GM19240 (cell line): ENCODE measurements around the gene PTPN12.

Experiments
- DNase-seq: peaks from one replicate; pipeline ENCODE4 v3.0.0; 2011; ENCODE audit warnings: low spot score; ENCODE audit not compliant: insufficient read length

The PTPN12 gene

DNA sequence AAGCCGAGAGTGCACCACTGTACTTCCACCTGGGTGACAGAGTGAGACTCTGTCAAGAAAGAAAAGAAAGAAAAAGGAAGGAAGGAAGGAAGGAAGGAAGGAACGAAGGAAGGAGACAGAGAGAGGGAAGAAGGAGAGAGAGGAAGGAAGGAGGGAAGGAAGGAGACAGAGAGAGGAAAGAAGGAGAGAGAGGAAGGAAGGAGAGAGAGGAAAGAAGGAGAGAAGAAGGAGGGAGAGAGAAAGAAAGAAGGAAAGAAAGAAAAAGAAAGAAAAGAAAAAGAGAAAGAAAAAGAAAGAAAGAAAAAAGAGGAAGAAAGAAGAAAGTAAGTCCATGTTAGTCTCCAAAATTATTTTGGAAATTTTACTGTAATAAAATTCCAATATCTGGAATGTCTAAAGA is 125.8 kb downstream of the PTPN12 start:
- no peak for DNase-seq

DNA sequence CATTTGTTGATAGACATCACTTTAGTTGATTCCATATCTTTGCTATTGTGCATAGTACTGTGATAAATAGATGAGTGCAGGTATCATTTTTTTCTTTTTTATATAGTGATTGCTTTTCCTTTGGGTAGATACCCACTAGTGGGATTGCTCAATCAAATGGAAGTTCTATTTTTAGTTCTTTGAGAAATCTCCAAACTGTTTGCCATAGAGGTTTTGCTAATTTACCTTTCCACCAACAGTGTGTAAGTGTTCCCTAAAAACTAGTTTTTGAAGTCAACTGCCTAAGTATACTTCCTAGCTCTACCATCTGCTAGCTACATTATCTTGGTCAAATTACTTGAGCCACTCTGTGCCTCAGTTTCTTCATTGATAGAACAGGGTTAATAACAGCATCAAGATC is 127.6 kb downstream of the PTPN12 start:
- no peak for DNase-seq

DNA sequence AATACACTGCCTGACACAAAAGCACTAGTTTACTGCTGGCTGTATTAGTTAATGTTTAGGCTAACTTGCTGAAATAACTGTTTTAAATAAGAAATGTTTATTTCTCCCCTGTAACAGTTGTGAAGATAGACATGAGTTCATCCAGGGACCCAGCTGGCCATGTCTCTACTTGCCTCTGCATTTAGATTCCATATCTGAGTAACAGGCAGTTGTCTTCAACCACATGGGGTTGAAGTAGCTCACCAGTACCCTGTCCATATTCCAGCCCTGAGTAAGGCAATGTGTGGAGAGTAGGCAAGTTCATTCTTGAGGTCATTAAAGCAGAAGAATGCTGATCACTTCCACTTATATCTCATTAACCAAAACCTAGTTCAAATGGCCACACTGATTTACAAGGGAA is 128.1 kb downstream of the PTPN12 start:
- no peak for DNase-seq

DNA sequence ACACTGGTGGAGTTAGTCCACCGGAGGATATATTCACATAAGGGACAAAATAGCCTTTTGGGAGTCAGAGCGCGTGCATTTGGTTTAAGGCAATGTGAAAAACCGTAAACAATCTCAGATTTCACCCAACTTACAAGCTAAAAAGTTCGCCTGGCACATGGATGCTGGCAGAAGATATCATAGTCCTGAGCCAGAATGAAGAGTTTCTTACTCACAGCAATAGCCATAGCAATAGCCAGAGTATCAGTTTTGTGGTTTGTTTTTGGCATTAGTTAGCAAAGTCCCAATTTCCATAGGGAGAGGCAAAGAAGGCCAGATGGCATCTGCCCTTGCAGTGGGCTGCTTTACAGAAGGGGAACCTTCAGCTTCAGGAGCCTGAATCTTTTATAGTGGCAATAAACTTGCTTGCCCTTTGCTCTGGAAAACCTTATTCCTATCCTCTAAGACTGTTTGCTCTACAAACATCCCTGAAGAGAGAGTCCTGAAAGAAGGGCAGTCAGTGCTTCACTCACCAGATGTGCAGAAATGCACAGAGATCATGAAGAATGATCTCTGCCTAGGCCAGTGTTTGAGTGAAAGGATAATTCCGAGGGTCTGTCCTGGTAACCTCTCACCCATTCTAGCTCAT is 130.5 kb downstream of the PTPN12 start:
- no peak for DNase-seq

DNA sequence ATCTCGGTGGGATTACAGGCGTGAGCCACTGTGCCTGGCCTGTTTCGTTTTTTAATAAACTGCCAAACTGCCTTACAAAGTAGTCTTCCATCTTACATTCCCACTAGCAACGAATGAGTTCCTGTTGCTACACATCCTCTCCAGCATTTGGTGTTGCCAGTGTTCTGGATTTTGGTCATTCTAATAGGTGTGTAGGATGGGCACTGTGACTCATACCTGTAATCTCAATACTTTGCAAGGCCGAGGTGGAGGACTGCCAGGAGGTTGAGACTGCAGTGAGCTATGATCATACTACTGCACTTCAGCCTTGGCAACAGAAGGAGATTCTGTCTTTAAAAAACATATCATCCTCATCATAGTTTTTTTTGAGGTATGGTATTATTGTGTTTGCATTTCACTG is 137.8 kb downstream of the PTPN12 start:
- no peak for DNase-seq

DNA sequence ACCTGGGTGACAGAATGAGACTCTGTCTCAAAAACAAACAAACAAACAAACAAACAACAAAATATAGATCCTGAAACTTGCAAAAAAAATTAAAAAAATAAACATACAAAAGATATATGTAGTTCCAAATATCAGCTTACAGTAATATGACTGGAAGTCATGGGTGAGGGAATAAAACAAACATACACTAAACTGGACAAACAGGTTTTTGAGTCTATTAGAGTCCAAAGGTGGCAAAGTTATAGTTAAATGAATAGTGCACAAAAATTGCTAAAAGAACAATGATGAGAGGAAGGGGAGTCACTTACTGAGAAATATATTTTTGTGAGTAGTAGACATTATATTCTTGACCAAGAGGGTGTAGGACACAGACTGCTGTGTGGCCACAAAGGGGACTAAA is 142.5 kb downstream of the PTPN12 start:
- no peak for DNase-seq

DNA sequence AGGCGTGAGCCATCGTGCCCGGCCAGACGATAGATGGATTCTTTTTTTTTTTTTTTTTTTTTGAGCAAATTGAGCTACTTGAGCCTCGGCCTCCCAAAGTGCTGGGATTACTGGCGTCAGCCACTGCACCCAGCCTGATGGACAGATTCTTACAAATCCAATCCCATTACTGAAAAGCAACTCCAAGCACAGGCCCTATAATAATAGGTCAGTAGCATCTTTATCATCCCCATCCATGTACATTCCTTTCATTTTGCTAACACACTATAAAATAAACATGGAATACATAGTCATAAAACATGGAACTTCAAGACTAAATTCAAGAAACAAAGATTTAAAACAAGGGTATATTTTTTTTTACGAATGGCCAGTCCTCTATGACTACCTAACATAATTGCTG is 143.2 kb downstream of the PTPN12 start:
- no peak for DNase-seq

DNA sequence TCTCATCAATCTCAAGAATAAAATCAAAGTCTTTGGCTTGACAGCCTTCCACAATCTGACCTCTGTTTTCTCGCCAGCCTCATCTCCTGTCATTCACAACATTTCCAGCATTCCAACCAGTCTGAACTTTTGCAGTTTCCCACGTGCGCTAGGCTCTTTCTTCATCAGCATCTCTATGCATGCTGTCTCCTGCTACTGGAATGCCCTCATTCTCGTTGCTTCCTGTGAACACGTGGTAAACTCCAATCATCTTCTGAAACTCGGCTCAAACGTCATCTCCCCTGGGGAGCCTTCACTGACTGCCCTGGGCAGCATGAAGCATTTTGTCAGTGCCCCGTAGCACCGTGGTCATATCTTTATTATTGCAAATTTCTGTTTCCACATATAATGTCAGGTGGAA is 146.9 kb downstream of the PTPN12 start:
- no peak for DNase-seq

DNA sequence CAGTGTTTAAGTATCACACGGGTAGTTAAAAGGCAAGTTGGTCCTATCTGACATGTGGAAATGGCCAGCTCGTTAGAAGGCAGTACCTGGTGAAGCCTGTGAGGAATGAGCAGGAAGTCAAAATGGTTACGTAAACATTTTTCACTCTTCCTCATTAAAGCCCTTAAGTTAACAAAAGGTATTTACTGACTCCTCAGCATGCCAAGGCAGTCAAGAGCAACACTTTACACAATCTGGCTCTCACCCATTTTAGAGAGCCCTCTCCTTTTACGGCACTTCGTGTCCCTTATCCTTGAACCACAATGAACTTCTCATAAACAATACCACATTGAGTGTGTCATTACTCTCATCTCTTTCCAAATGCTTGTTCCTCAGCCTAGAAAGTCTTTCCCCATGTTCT is 148.1 kb downstream of the PTPN12 start:
- DNase-seq = no peak

DNA sequence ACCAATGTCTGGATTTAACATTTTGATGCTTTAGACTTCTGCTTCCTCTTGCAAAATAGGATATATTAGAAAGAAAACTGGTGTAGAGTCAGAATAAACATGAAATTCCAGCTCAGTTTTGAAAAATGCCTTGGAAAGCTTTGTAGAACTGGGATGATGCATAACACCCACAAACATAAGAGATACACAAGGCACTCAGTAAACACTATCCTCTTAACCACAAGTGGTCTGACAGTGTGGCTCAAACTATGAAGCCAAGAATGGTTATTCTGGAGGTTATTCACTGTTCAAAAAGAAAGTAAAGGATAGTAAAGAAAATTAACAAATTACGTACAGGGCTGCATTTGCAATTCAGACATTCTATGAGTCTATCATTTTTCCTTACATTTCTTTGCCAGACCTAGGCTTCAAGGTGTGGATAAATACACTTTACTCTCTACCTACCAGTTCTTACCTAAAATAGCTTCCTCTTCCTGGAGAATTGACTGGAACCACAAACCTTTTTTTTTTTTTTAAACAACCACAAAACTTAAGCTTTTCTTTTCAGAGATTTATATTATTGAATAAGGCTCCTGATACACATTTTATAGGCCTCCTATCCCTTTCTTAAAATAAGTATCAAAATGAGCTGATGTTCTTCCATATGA is 150.1 kb downstream of the PTPN12 start:
- no peak for DNase-seq

DNA sequence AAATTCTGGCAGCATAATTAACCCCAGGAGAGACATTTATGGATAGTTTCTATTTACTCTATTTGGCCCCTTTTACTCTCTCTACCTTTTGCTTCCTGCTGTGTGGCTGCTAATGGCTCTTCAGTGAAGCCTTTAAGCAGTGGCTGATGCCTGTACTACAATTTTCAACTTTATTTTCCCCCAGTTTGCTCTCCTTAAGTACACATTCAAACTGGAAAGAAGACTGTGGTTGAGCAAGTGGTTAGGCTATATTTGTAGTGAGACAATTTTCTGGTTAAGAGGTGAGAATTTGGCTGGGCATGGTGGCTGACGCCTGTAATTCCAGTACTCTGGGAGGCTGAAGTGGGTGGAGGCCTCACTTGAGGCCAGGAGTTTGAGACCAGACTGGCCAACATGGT is 150.7 kb downstream of the PTPN12 start:
- no peak for DNase-seq
